SU-DHL-6 (cell line): Measurements from ENCODE around the gene ACMSD.

Experiments
- H2AFZ ChIP-seq: fragments of 200-600 bp; sonication (generic); 2 replicates; pipeline ENCODE4 v1.6.1; 2014; ENCODE audit warnings: low read depth, mild to moderate bottlenecking, moderate library complexity, mixed read lengths, antibody characterized with exemption, low read length; ENCODE audit not compliant: severe bottlenecking
- H3F3A ChIP-seq: fragments of 200-600 bp; shearing (Covaris generic); 2 replicates; pipeline ENCODE4 v1.6.0; 2016; ENCODE audit warnings: antibody characterized with exemption, mild to moderate bottlenecking; ENCODE audit not compliant: insufficient read depth
- H3K27ac ChIP-seq: fragments of 200-600 bp; sonication (generic); 2 replicates; pipeline ENCODE4 v1.5.1; 2016; ENCODE audit warnings: low read depth, mild to moderate bottlenecking, low read length, moderate library complexity, mixed read lengths
- H3K27me3 ChIP-seq: fragments of 200-600 bp; sonication (generic), shearing (Covaris generic); 2 replicates; pipeline ENCODE4 v1.6.0; 2014; ENCODE audit warnings: mild to moderate bottlenecking, low read length
- H3K36me3 ChIP-seq: fragments of 200-600 bp; sonication (generic); 2 replicates; pipeline ENCODE4 v1.6.1; 2014; ENCODE audit warnings: mild to moderate bottlenecking, low read length, mixed read lengths
- H3K4me2 ChIP-seq: fragments of 300-600, 200-600 bp; shearing (Covaris generic), sonication (generic); 2 replicates; pipeline ENCODE4 v1.6.0; 2014; ENCODE audit warnings: low read length, low read depth, mild to moderate bottlenecking; ENCODE audit not compliant: poor library complexity, severe bottlenecking
- H3K4me3 ChIP-seq: fragments of 200-600 bp; sonication (generic); 2 replicates; pipeline ENCODE4 v1.5.1; 2014; ENCODE audit warnings: antibody characterized with exemption, low read length, mild to moderate bottlenecking, mixed read lengths; ENCODE audit not compliant: insufficient read depth, poor library complexity, severe bottlenecking
- H3K79me2 ChIP-seq: fragments of 200-600 bp; sonication (generic); 2 replicates; pipeline ENCODE4 v1.6.1; 2014; ENCODE audit warnings: mild to moderate bottlenecking, low read length, moderate library complexity; ENCODE audit not compliant: insufficient read depth
- H3K9ac ChIP-seq: fragments of 200-600 bp; sonication (generic); 2 replicates; pipeline ENCODE4 v1.7.0; 2014; ENCODE audit warnings: mild to moderate bottlenecking, low read length
- H3K9me2 ChIP-seq: fragments of 200-600 bp; sonication (generic); replicated peaks from 2 replicates; pipeline ENCODE4 v1.6.1; 2014; ENCODE audit warnings: low read length; ENCODE audit not compliant: insufficient read depth
- H3K9me3 ChIP-seq: fragments of 200-600 bp; sonication (generic); 2 replicates; pipeline ENCODE4 v1.6.1; 2014; ENCODE audit warnings: low read length, mixed read lengths; ENCODE audit not compliant: insufficient read depth
- H4K20me1 ChIP-seq: fragments of 200-600 bp; sonication (generic); 2 replicates; pipeline ENCODE4 v1.6.1; 2014; ENCODE audit warnings: low read depth, mild to moderate bottlenecking, antibody characterized with exemption, low read length, moderate library complexity, mixed read lengths
- CTCF ChIP-seq: fragments of 200-600 bp; sonication (generic); IDR thresholded peaks from one replicate; pipeline ENCODE4 v1.5.1; 2017; ENCODE audit warnings: antibody characterized with exemption, mild to moderate bottlenecking, low read length, moderate library complexity; ENCODE audit not compliant: insufficient read depth, poor library complexity, severe bottlenecking
- EZH2phosphoT487 ChIP-seq: fragments of 200-600 bp; sonication (generic), shearing (Covaris generic); conservative IDR thresholded peaks from 2 replicates; pipeline ENCODE4 v1.6.1; 2018; ENCODE audit warnings: mild to moderate bottlenecking, antibody characterized with exemption, low read length, moderate library complexity, mixed read lengths

ACMSD gene

GRCh38 chr2:134933732-134934131 is 95.3 kb downstream of the ACMSD start:
- H3K27ac ChIP-seq = no peak overlapping the region
- TF ChIP-seq EZH2phosphoT487 (no peak), CTCF (no peak)
- H3K36me3 ChIP-seq = peaks cover 38% of the 10 kb centered on the region
- no peaks in the 10 kb centered on the region for H3K9me3 ChIP-seq
- H3K9me2 ChIP-seq = no peaks in the 10 kb centered on the region
- H3K9ac ChIP-seq = no peak overlapping the region
- no peak overlapping the region for H3K4me3 ChIP-seq
- no peak overlapping the region for H2AFZ ChIP-seq
- H3F3A ChIP-seq = peaks cover 10% of the 10 kb centered on the region
- H3K27me3 ChIP-seq = no peaks in the 10 kb centered on the region
- peaks cover 62% of the 10 kb centered on the region for H4K20me1 ChIP-seq
- H3K79me2 ChIP-seq = peaks cover 98% of the 10 kb centered on the region
- H3K4me2 ChIP-seq = no peak overlapping the region

GRCh38 chr2:134934150-134934549 is 95.7 kb downstream of the ACMSD start:
- H4K20me1 ChIP-seq = peaks cover 61% of the 10 kb centered on the region
- H3K9me3 ChIP-seq = no peaks in the 10 kb centered on the region
- H3K4me3 ChIP-seq = no peak overlapping the region
- H3K36me3 ChIP-seq = peaks cover 42% of the 10 kb centered on the region
- no peaks in the 10 kb centered on the region for H3K27me3 ChIP-seq
- no peak overlapping the region for H3K4me2 ChIP-seq
- no peak overlapping the region for H3K27ac ChIP-seq
- no peaks in the 10 kb centered on the region for H3K9me2 ChIP-seq
- H2AFZ ChIP-seq = no peak overlapping the region
- TF ChIP-seq CTCF (no peak), EZH2phosphoT487 (no peak)
- peaks cover 14% of the 10 kb centered on the region for H3F3A ChIP-seq
- peaks cover 98% of the 10 kb centered on the region for H3K79me2 ChIP-seq
- H3K9ac ChIP-seq = no peak overlapping the region

- Histone ChIP-seq H3K79me2 (peaks cover 93% of the 10 kb centered on the region), H3K27me3 (no peaks in the 10 kb centered on the region), H4K20me1 (peaks cover 61% of the 10 kb centered on the region), H3K9ac (no peak overlapping the region), H3F3A (peaks cover 14% of the 10 kb centered on the region), H3K9me3 (no peaks in the 10 kb centered on the region), H3K4me2 (no peak overlapping the region), H3K27ac (no peak overlapping the region), H3K9me2 (no peaks in the 10 kb centered on the region), H2AFZ (no peak overlapping the region), H3K4me3 (no peak overlapping the region), H3K36me3 (peaks cover 42% of the 10 kb centered on the region)
- no peak for TF ChIP-seq EZH2phosphoT487
- no peak for TF ChIP-seq CTCF
Measured at GRCh38 chr2:134934641-134935040, 96.2 kb downstream of the ACMSD start.

- TF ChIP-seq CTCF (no peak), EZH2phosphoT487 (no peak)
- Histone ChIP-seq H3K27me3 (no peaks in the 10 kb centered on the region), H3K4me3 (no peak overlapping the region), H3K79me2 (peaks cover 81% of the 10 kb centered on the region), H3K9me2 (no peaks in the 10 kb centered on the region), H2AFZ (no peak overlapping the region), H3K27ac (no peak overlapping the region), H3K36me3 (peaks cover 58% of the 10 kb centered on the region), H3K9me3 (no peaks in the 10 kb centered on the region), H4K20me1 (peaks cover 47% of the 10 kb centered on the region), H3K4me2 (no peak overlapping the region), H3K9ac (no peak overlapping the region), H3F3A (peaks cover 20% of the 10 kb centered on the region)
Measured at GRCh38 chr2:134936691-134937090, 98.3 kb downstream of the ACMSD start.
